Measurements from ENCODE around the gene MON1B. TPM values are rescaled to one million over a fixed set of nuclear protein-coding genes. Genes with fewer than 3 reads are reported as not detected.

The MON1B gene
- total and polyA plus RNA-seq, 10 of the 15 experiments (the other 5 are each of a cell fraction or from before 2014, with no cell fraction given) = 5.7 to 64.5 (median 21.7) TPM

GRCh38 chr16:77236063-77236511 is 45.1 kb downstream of the MON1B start:
- Histone ChIP-seq H3K4me1 (ENCODE audit: control insufficient read depth, insufficient read depth, low read length) (no peaks in the 10 kb centered on the region), H3K27ac (ENCODE audit: control insufficient read depth, insufficient read depth) (no peak overlapping the region), H3K9me3 (replicated peaks; ENCODE audit: control insufficient read depth, insufficient read depth, low read length) (no peaks in the 10 kb centered on the region), H3K9ac (ENCODE audit: control insufficient read depth, insufficient read depth, low read length) (no peak overlapping the region), H3K27me3 (replicated peaks in 1 of 2; ENCODE audit: control insufficient read depth in 2 of 2, insufficient read depth in 2 of 2, low read length in 1 of 2) (no peaks in the 10 kb centered on the region; a peak in 1 of 4 replicates), H4K20me1 (ENCODE audit: control insufficient read depth, insufficient read depth) (no peaks in the 10 kb centered on the region), H3K79me2 (ENCODE audit: control insufficient read depth, insufficient read depth, low read length) (no peaks in the 10 kb centered on the region), H3K4me3 (no peak overlapping the region), H3K36me3 (ENCODE audit: control insufficient read depth in 2 of 2, insufficient read depth in 2 of 2, low read length in 1 of 2) (no peaks in the 10 kb centered on the region), H2AFZ (ENCODE audit: control insufficient read depth, low read depth, low read length) (peak overlapping the region; percentile 55; the same call in 1 of the 2 replicates), H3K4me2 (ENCODE audit: control insufficient read depth, insufficient read depth) (no peak overlapping the region)
- in situ Hi-C loops (cut with MboI) = loop anchor here (5.0 kb wide), 2 partner anchors 141 to 351 kb away; no protein-coding TSS in a partner anchor
- BruUV-seq (replicated peaks) = no TSS peak
- 6% methylated on average over 21 of the region's 21 CpGs for WGBS (ENCODE audit: insufficient coverage, insufficient replicate concordance, low lambda C conversion rate, missing lambda C conversion rate)
- ATAC-seq = peak; percentile 97
- ChIA-PET SMC1A (ENCODE audit: uncharacterized antibody, unreplicated experiment) (interaction anchor here (11.5 kb wide), 1 partner anchor 348 kb away, joined by 108 read pairs; no protein-coding TSS in a partner anchor), POLR2A (no interaction called here), RAD21 (ENCODE audit: unreplicated experiment) (interaction anchor here (1.3 to 4.1 kb wide), 3 partner anchors 344 to 350 kb away, joined by 3 to 42 read pairs (median 5); no protein-coding TSS in a partner anchor), CTCF (interaction anchor here (0.6 to 7.3 kb wide), 14 partner anchors 8 to 767 kb away, joined by 3 to 132 read pairs (median 4); no protein-coding TSS in a partner anchor)
- DNase-seq (ENCODE audit: low read depth, low spot score) = no peak
- FAIRE-seq = peak; percentile 86
- intact Hi-C loops (cut with micrococcal nuclease; ENCODE audit: unreplicated experiment) = loop anchor here (1.0 to 10.0 kb wide), 4 partner anchors 140 to 739 kb away; no protein-coding TSS in a partner anchor
- TF ChIP-seq CBFB (IDR thresholded peaks at IDR 0.05; ENCODE audit: low read depth) (peak; percentile 31; the same call in 1 of the 2 replicates), RFX5 (IDR thresholded peaks at IDR 0.05; ENCODE audit: low read depth, low read length) (peak; percentile 46; the same call in 1 of the 2 replicates), YY1 (IDR thresholded peaks at IDR 0.05; ENCODE audit: low read depth, low read length) (peak; percentile 85), SMC3 (IDR thresholded peaks at IDR 0.05; ENCODE audit: borderline replicate concordance, low read length) (peak; percentile 100), RB1 (IDR thresholded peaks at IDR 0.05; ENCODE audit: borderline replicate concordance) (peak; percentile 87; the same call in 1 of the 2 replicates), GABPA (IDR thresholded peaks at IDR 0.05; ENCODE audit: low read depth) (no peak), RELA (IDR thresholded peaks at IDR 0.05; ENCODE audit: borderline replicate concordance, partially characterized antibody) (peak; percentile 83), SMAD1 (IDR thresholded peaks at IDR 0.05; ENCODE audit: low read depth, partially characterized antibody) (no peak), SMARCA5 (IDR thresholded peaks at IDR 0.05) (peak; percentile 69; the same call in 1 of the 2 replicates), ATF2 (IDR thresholded peaks at IDR 0.05; ENCODE audit: low read length) (no peak), CREB1 (IDR thresholded peaks at IDR 0.05; ENCODE audit: low read depth) (peak; percentile 65; the same call in 1 of the 2 replicates), ATF7 (IDR thresholded peaks at IDR 0.05; ENCODE audit: low read depth) (peak; percentile 46)
- TF ChIP-seq, protein P1, sequence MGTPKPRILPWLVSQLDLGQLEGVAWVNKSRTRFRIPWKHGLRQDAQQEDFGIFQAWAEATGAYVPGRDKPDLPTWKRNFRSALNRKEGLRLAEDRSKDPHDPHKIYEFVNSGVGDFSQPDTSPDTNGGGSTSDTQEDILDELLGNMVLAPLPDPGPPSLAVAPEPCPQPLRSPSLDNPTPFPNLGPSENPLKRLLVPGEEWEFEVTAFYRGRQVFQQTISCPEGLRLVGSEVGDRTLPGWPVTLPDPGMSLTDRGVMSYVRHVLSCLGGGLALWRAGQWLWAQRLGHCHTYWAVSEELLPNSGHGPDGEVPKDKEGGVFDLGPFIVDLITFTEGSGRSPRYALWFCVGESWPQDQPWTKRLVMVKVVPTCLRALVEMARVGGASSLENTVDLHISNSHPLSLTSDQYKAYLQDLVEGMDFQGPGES (IDR thresholded peaks at IDR 0.05) = peak; percentile 53; the same call in 1 of the 2 replicates
- TF ChIP-seq, protein P2, sequence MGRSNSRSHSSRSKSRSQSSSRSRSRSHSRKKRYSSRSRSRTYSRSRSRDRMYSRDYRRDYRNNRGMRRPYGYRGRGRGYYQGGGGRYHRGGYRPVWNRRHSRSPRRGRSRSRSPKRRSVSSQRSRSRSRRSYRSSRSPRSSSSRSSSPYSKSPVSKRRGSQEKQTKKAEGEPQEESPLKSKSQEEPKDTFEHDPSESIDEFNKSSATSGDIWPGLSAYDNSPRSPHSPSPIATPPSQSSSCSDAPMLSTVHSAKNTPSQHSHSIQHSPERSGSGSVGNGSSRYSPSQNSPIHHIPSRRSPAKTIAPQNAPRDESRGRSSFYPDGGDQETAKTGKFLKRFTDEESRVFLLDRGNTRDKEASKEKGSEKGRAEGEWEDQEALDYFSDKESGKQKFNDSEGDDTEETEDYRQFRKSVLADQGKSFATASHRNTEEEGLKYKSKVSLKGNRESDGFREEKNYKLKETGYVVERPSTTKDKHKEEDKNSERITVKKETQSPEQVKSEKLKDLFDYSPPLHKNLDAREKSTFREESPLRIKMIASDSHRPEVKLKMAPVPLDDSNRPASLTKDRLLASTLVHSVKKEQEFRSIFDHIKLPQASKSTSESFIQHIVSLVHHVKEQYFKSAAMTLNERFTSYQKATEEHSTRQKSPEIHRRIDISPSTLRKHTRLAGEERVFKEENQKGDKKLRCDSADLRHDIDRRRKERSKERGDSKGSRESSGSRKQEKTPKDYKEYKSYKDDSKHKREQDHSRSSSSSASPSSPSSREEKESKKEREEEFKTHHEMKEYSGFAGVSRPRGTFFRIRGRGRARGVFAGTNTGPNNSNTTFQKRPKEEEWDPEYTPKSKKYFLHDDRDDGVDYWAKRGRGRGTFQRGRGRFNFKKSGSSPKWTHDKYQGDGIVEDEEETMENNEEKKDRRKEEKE (IDR thresholded peaks at IDR 0.05) = no peak
- TF ChIP-seq, protein P3, sequence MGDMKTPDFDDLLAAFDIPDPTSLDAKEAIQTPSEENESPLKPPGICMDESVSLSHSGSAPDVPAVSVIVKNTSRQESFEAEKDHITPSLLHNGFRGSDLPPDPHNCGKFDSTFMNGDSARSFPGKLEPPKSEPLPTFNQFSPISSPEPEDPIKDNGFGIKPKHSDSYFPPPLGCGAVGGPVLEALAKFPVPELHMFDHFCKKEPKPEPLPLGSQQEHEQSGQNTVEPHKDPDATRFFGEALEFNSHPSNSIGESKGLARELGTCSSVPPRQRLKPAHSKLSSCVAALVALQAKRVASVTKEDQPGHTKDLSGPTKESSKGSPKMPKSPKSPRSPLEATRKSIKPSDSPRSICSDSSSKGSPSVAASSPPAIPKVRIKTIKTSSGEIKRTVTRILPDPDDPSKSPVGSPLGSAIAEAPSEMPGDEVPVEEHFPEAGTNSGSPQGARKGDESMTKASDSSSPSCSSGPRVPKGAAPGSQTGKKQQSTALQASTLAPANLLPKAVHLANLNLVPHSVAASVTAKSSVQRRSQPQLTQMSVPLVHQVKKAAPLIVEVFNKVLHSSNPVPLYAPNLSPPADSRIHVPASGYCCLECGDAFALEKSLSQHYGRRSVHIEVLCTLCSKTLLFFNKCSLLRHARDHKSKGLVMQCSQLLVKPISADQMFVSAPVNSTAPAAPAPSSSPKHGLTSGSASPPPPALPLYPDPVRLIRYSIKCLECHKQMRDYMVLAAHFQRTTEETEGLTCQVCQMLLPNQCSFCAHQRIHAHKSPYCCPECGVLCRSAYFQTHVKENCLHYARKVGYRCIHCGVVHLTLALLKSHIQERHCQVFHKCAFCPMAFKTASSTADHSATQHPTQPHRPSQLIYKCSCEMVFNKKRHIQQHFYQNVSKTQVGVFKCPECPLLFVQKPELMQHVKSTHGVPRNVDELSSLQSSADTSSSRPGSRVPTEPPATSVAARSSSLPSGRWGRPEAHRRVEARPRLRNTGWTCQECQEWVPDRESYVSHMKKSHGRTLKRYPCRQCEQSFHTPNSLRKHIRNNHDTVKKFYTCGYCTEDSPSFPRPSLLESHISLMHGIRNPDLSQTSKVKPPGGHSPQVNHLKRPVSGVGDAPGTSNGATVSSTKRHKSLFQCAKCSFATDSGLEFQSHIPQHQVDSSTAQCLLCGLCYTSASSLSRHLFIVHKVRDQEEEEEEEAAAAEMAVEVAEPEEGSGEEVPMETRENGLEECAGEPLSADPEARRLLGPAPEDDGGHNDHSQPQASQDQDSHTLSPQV (IDR thresholded peaks at IDR 0.05) = peak; percentile 84

Data from GM12878 (cell line).